ENCODE measurements around the gene CRMP1. TPM values are rescaled to one million over a fixed set of nuclear protein-coding genes. Genes with fewer than 3 reads are reported as not detected.
"Not testable (repeated sequence)": the region's sequence is repeated elsewhere in the genome, so short reads cannot be mapped to it uniquely, and the experiment has no call there.

The CRMP1 gene
- total RNA-seq, 6 donors from 2014 or later = 0.89 to 5.7 (median 2.0) TPM

DNA sequence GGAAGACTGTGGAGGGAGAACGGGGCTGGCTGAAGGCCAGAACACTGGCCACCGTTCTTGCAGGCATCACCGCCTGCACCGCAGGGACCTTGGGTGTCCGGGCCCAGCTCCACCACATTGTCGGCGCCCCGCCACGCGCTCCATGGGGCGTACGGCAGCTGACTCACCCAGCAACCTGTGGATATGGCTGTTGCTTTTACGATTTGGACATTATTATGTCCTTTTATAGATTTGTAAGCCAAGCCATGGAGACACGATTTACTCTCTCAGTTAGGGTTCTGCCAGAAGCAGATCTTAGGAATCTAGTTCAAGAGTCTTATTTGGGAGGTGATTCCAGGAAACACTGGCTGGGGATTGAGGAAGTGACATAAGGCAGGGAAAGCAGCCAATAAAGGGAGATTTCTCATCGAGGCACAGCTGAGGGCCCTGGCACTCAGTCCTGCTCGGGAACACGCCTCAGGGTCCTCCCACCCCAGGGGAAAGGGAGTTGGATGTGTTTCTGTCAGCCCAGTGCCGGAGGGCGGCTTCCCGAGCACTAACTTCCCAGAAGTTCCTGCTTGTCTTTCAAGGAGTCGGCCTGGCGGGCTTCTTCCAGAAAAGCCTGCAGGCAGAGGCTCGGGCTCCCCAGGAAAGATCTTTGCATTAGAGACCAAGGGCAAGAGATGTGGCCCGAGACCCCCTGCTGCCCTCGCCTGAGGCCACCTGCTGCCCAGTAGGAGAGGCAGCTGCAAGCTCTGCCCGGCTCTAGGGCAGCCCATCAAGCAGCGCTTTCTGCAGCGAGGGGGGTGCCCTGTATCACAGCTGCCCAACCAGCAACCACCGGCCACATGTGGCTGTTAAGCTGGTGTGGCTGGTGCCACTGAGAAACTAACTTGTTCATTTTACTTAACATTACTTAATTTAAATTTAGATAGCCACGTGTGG is 52.9 kb downstream of the CRMP1 start:
- Histone ChIP-seq H3K36me3 (no peaks in the 10 kb centered on the region), H3K4me3 (no peak overlapping the region), H3K27me3 (no peaks in the 10 kb centered on the region), H3K9me3 (no peaks in the 10 kb centered on the region), H3K4me1 (peaks cover 5 to 18% (median 14%) of the 10 kb centered on the region in 4 donors), H3K27ac (peak overlapping the region in 2 of 4 donors; percentile 1 to 49)
- 72 to 76% methylated on average over 20 to 30 of the region's 30 CpGs for WGBS, 2 donors
- ATAC-seq (ENCODE audit: low FRiP score in 2 of 2) (peak in 1 of 2 donors; percentile 89), DNase-seq (peak in 1 of 2 donors; percentile 87)
- TF ChIP-seq POLR2A (IDR thresholded peaks at IDR 0.05) = no peak
- TF ChIP-seq POLR2AphosphoS5 (IDR thresholded peaks at IDR 0.05) = peak in 1 of 2 donors; percentile 11

DNA sequence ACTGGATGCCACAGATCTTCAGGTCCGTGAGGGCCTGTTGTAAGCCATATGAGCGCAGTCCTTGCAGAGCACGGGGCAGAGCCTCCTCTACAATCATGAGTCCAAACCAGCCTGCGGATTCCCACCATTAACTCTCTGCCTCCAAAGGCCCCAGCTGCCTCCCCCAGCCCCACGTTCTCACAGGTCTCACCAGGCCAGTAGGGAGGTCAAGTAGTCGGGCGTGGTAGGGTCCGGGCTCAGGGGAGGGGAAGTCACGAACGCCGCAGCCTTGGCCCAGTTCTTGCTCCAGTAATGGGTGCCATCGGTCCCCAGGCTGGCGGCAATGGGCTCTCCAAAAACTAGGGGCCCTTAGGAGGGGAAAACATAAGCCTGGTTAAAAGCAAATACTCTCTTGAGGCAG is 53.6 kb downstream of the CRMP1 start:
- ATAC-seq (ENCODE audit: low FRiP score in 2 of 2) = no peak
- Histone ChIP-seq H3K36me3 (no peaks in the 10 kb centered on the region), H3K27ac (peak overlapping the region in 1 of 4 donors; percentile 49)

DNA sequence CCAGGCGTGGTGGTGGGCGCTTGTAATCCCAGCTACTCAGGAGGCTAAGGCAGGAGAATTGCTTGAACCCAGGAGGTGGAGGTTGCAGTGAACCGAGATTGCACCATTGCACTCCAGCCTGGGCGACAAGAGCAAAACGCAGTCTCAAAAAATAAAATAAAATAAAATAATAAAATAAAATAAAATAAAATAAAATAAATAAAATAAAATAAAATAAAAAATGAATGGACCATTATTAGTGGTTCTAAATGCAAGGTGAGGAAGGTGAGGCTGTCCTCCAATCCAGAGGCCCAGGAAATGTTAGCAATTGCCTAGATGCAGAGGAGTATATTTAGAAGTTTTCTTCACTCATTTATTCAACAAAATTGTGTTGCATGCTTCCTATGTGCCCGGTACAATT is 55.4 kb downstream of the CRMP1 start:
- WGBS, 2 donors = 77 to 84% methylated on average over 6 of the region's 6 CpGs
- not testable (repeated sequence) for ATAC-seq (ENCODE audit: low FRiP score in 2 of 2); H3K27ac ChIP-seq; H3K4me1 ChIP-seq; H3K4me3 ChIP-seq; H3K27me3 ChIP-seq; H3K9me3 ChIP-seq; H3K36me3 ChIP-seq; DNase-seq

More for the DNA sequence above, 53.6 kb downstream of the CRMP1 start:
- peaks cover 5 to 18% (median 14%) of the 10 kb centered on the region in 4 donors for H3K4me1 ChIP-seq
- no peak overlapping the region for H3K4me3 ChIP-seq
- no peaks in the 10 kb centered on the region for H3K9me3 ChIP-seq
- no peak for DNase-seq
- no peak for TF ChIP-seq POLR2AphosphoS5 (IDR thresholded peaks at IDR 0.05)
- TF ChIP-seq, protein P1, sequence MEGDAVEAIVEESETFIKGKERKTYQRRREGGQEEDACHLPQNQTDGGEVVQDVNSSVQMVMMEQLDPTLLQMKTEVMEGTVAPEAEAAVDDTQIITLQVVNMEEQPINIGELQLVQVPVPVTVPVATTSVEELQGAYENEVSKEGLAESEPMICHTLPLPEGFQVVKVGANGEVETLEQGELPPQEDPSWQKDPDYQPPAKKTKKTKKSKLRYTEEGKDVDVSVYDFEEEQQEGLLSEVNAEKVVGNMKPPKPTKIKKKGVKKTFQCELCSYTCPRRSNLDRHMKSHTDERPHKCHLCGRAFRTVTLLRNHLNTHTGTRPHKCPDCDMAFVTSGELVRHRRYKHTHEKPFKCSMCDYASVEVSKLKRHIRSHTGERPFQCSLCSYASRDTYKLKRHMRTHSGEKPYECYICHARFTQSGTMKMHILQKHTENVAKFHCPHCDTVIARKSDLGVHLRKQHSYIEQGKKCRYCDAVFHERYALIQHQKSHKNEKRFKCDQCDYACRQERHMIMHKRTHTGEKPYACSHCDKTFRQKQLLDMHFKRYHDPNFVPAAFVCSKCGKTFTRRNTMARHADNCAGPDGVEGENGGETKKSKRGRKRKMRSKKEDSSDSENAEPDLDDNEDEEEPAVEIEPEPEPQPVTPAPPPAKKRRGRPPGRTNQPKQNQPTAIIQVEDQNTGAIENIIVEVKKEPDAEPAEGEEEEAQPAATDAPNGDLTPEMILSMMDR (IDR thresholded peaks at IDR 0.05) = no peak
- no peak for TF ChIP-seq EP300 (IDR thresholded peaks at IDR 0.05)
- TF ChIP-seq POLR2A (IDR thresholded peaks at IDR 0.05) = no peak
- no peaks in the 10 kb centered on the region for H3K27me3 ChIP-seq
- 86 to 96% methylated on average over 6 to 13 of the region's 13 CpGs for WGBS, 2 donors

DNA sequence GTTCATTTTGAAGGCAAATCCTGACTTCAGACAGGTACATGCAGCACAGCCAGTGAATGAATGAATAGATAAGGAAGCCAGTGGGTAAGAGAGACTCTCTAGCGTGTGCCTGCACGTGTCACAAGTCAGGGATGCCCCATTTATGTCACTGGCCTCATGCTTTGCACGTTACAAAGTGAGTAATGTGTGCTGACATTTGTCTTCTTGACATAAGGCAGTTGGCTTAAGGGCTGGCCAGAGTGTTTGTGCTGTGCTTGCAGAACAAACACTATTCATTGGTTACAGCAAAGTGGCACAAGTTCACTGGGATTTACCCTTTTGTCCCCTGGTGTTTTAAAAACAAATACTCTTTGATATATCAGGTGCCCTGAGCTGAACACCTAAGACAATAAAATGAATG is 55.9 kb downstream of the CRMP1 start:
- H3K4me3 ChIP-seq = no peak overlapping the region
- 29 to 46% methylated on average over 3 of the region's 3 CpGs for WGBS, 2 donors

DNA sequence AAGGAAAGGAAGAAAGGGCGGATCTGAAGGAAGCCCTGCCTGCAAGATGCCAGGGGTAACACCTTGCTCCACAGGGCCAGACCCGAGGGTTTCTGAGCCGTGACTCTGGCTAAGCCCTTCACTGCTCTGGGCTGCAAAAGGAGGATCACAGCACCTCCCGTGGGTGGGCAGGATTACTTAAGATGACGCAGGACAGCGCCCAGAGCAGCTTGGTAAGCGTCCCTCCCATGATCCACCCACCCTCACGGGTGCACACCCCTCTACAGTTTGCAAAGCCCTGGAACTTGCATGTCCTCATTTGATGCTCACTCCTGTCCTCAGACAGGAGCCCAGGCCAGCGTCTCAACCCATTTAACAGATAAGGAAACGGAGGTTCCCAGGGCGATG is 64.9 kb downstream of the CRMP1 start:
- H3K4me1 ChIP-seq = peaks cover 9 to 16% (median 12%) of the 10 kb centered on the region in 4 donors
- H3K27me3 ChIP-seq = no peaks in the 10 kb centered on the region
- H3K27ac ChIP-seq = no peak overlapping the region
- H3K4me3 ChIP-seq = no peak overlapping the region
- H3K36me3 ChIP-seq = peaks cover 0 to 15% (median 0%) of the 10 kb centered on the region in 4 donors
- DNase-seq (no peak), ATAC-seq (ENCODE audit: low FRiP score in 2 of 2) (peak in 1 of 2 donors; percentile 49)
- no peaks in the 10 kb centered on the region for H3K9me3 ChIP-seq
- WGBS, 2 donors = 80% methylated on average over 11 of the region's 11 CpGs
- TF ChIP-seq EP300 (IDR thresholded peaks at IDR 0.05) = no peak
- no peak for TF ChIP-seq POLR2AphosphoS5 (IDR thresholded peaks at IDR 0.05)
- TF ChIP-seq POLR2A (IDR thresholded peaks at IDR 0.05) = no peak
- TF ChIP-seq, protein P1 (IDR thresholded peaks at IDR 0.05) = no peak

More for the DNA sequence above, 55.9 kb downstream of the CRMP1 start:
- Histone ChIP-seq H3K4me1 (peaks cover 4 to 10% (median 6%) of the 10 kb centered on the region in 4 donors), H3K9me3 (no peaks in the 10 kb centered on the region), H3K27ac (no peak overlapping the region), H3K36me3 (no peaks in the 10 kb centered on the region), H3K27me3 (no peaks in the 10 kb centered on the region)
- ATAC-seq (ENCODE audit: low FRiP score in 2 of 2) = no peak
- TF ChIP-seq, protein P1 (IDR thresholded peaks at IDR 0.05) = no peak
- TF ChIP-seq POLR2A (IDR thresholded peaks at IDR 0.05) = no peak
- TF ChIP-seq POLR2AphosphoS5 (IDR thresholded peaks at IDR 0.05) = no peak
- TF ChIP-seq EP300 (IDR thresholded peaks at IDR 0.05) = no peak
- no peak for DNase-seq

Measured in upper lobe of left lung (tissue), 6 donors.